Caco-2 (cell line): ENCODE data around the gene SORCS2. TPM values are rescaled to one million over a fixed set of nuclear protein-coding genes. Genes with fewer than 3 reads are reported as not detected.

ENCODE experiments used
- BruUV-seq: library from RNA; stranded (reverse); fragments of 400-500 nt; replicated peaks from 2 replicates; lab custom pipeline; 2021; lab: Mats Ljungman, UMichigan
- CTCF ChIA-PET: fragments of 300-600 bp; sonication (Branson Sonifier 250); formaldehyde crosslinking; loops from one replicate; lab custom pipeline; 2022; ENCODE audit warnings: antibody characterized with exemption; lab: Charles Lee
- POLR2A ChIA-PET: fragments of 300-600 bp; sonication (Branson Sonifier 250); formaldehyde crosslinking; loops from one replicate; lab custom pipeline; 2022; ENCODE audit warnings: antibody characterized with exemption; lab: Charles Lee
- DNase-seq, 2 experiments: peaks; one replicate each; pipeline versions ENCODE4 v3.0.0 to v3.0.0-alpha.2; 2020 to 2022
- H3K27me3 ChIP-seq: replicated peaks from 2 replicates; pipeline ENCODE4 v1.6.0; 2011; ENCODE audit warnings: low read length; ENCODE audit not compliant: control insufficient read depth, insufficient read depth
- H3K36me3 ChIP-seq: 2 replicates; pipeline ENCODE4 v1.5.1; 2011; ENCODE audit warnings: low read length; ENCODE audit not compliant: control insufficient read depth, insufficient read depth
- H3K4me1 ChIP-seq: fragments of 250-450 bp; sonication (Bioruptor Pico); 2 replicates; pipeline ENCODE4 v1.5.1; 2020; ENCODE audit warnings: mild to moderate bottlenecking
- H3K4me3 ChIP-seq: 2 replicates; pipeline ENCODE4 v1.5.1; 2011; ENCODE audit warnings: low read depth, mild to moderate bottlenecking, control low read depth, low read length
- H3K9me3 ChIP-seq: fragments of 250-450 bp; sonication (Bioruptor Pico); 2 replicates; pipeline ENCODE4 v1.5.1; 2020; ENCODE audit warnings: mild to moderate bottlenecking, moderate library complexity
- H3K27ac Mint-ChIP-seq: one replicate; pipeline ENCODE4 v1.8.0; 2022; ENCODE audit warnings: mixed read lengths; ENCODE audit not compliant: unreplicated experiment
- H3K27me3 Mint-ChIP-seq: one replicate; pipeline ENCODE4 v1.8.0; 2022; ENCODE audit warnings: mixed read lengths; ENCODE audit not compliant: insufficient read depth, unreplicated experiment
- H3K36me3 Mint-ChIP-seq: one replicate; pipeline ENCODE4 v1.8.0; 2022; ENCODE audit warnings: mild to moderate bottlenecking, mixed read lengths; ENCODE audit not compliant: insufficient read depth, unreplicated experiment
- H3K4me1 Mint-ChIP-seq: one replicate; pipeline ENCODE4 v1.8.0; 2022; ENCODE audit warnings: low read depth, mixed read lengths; ENCODE audit not compliant: unreplicated experiment
- H3K4me3 Mint-ChIP-seq: one replicate; pipeline ENCODE4 v1.8.0; 2022; ENCODE audit warnings: mild to moderate bottlenecking, moderate library complexity, mixed read lengths; ENCODE audit not compliant: unreplicated experiment
- H3K9me3 Mint-ChIP-seq: one replicate; pipeline ENCODE4 v1.8.0; 2022; ENCODE audit warnings: mixed read lengths; ENCODE audit not compliant: unreplicated experiment
- CTCF ChIP-seq, 2 experiments: fragments of 200-600 bp in 1 of 2; IDR thresholded peaks; 1 replicate in 1 of 2; 2 replicates in 1 of 2; pipeline versions ENCODE4 v1.5.1 to v1.8.0; 2011 to 2022; ENCODE audit warnings: antibody characterized with exemption in 1 of 2, control low read depth in 1 of 2, inconsistent platforms in 1 of 2, low read depth in 1 of 2, low read length in 1 of 2, mild to moderate bottlenecking in 1 of 2, moderate library complexity in 1 of 2; ENCODE audit not compliant: insufficient read depth in 1 of 2, severe bottlenecking in 1 of 2, unreplicated experiment in 1 of 2
- intact Hi-C: fragments of 100-400 bp; cut with micrococcal nuclease; formaldehyde crosslinking; loops from one replicate; pipeline ENCODE4 v1.10.0; 2022; ENCODE audit not compliant: unreplicated experiment
- total RNA-seq: library from RNA; stranded (reverse); gene quantifications from 2 replicates; pipeline ENCODE4 v1.2.3, GENCODE V29; 2022

The SORCS2 gene
- total RNA-seq, 1 experiment from 2014 or later = 1.6 TPM

GRCh38 chr4:7398788-7399439, 206.6 kb downstream of the SORCS2 start:
- peaks cover 15% of the 10 kb centered on the region for H3K9me3 Mint-ChIP-seq
- Histone ChIP-seq H3K9me3 (no peaks in the 10 kb centered on the region), H3K4me1 (peaks cover 16% of the 10 kb centered on the region), H3K27me3 (no peaks in the 10 kb centered on the region), H3K4me3 (no peak overlapping the region), H3K36me3 (no peaks in the 10 kb centered on the region)
- no peak overlapping the region for H3K4me3 Mint-ChIP-seq
- DNase-seq = no peak
- BruUV-seq = no TSS peak
- no peaks in the 10 kb centered on the region for H3K27me3 Mint-ChIP-seq
- CTCF ChIA-PET = no interaction called here
- intact Hi-C loops = no loop called here
- peaks cover 17% of the 10 kb centered on the region for H3K4me1 Mint-ChIP-seq
- POLR2A ChIA-PET = no interaction called here
- H3K36me3 Mint-ChIP-seq = no peaks in the 10 kb centered on the region
- no peak for TF ChIP-seq CTCF (IDR thresholded peaks at IDR 0.05; ENCODE audit: insufficient read depth in 1 of 2, low read depth in 1 of 2, low read length in 1 of 2, severe bottlenecking in 1 of 2, unreplicated experiment in 1 of 2)
- no peak overlapping the region for H3K27ac Mint-ChIP-seq

- no peak for TF ChIP-seq CTCF (IDR thresholded peaks at IDR 0.05; ENCODE audit: insufficient read depth in 1 of 2, low read depth in 1 of 2, low read length in 1 of 2, severe bottlenecking in 1 of 2, unreplicated experiment in 1 of 2)
- no TSS peak for BruUV-seq
- H3K27me3 Mint-ChIP-seq = no peaks in the 10 kb centered on the region
- no peak overlapping the region for H3K27ac Mint-ChIP-seq
- peaks cover 15% of the 10 kb centered on the region for H3K9me3 Mint-ChIP-seq
- ChIA-PET POLR2A (no interaction called here), CTCF (no interaction called here)
- DNase-seq = no peak
- H3K4me1 ChIP-seq = peaks cover 16% of the 10 kb centered on the region
- no peak overlapping the region for H3K4me3 Mint-ChIP-seq
- H3K36me3 Mint-ChIP-seq = no peaks in the 10 kb centered on the region
- H3K9me3 ChIP-seq = no peaks in the 10 kb centered on the region
- no peak overlapping the region for H3K4me3 ChIP-seq
- H3K36me3 ChIP-seq = no peaks in the 10 kb centered on the region
- no peaks in the 10 kb centered on the region for H3K27me3 ChIP-seq
- intact Hi-C loops = no loop called here
- H3K4me1 Mint-ChIP-seq = peaks cover 17% of the 10 kb centered on the region
Measured at GRCh38 chr4:7399440-7400234, 207.3 kb downstream of the SORCS2 start.

- no TSS peak for BruUV-seq
- ChIA-PET CTCF (no interaction called here), POLR2A (no interaction called here)
- peaks cover 17% of the 10 kb centered on the region for H3K4me1 Mint-ChIP-seq
- H3K4me3 ChIP-seq = no peak overlapping the region
- no peaks in the 10 kb centered on the region for H3K36me3 Mint-ChIP-seq
- DNase-seq = no peak
- H3K27me3 Mint-ChIP-seq = no peaks in the 10 kb centered on the region
- no peaks in the 10 kb centered on the region for H3K9me3 ChIP-seq
- peaks cover 15% of the 10 kb centered on the region for H3K9me3 Mint-ChIP-seq
- H3K27me3 ChIP-seq = no peaks in the 10 kb centered on the region
- intact Hi-C loops = no loop called here
- no peak overlapping the region for H3K4me3 Mint-ChIP-seq
- TF ChIP-seq CTCF (IDR thresholded peaks at IDR 0.05; ENCODE audit: insufficient read depth in 1 of 2, low read depth in 1 of 2, low read length in 1 of 2, severe bottlenecking in 1 of 2, unreplicated experiment in 1 of 2) = no peak
- no peak overlapping the region for H3K27ac Mint-ChIP-seq
- peaks cover 16% of the 10 kb centered on the region for H3K4me1 ChIP-seq
- H3K36me3 ChIP-seq = no peaks in the 10 kb centered on the region
Measured at GRCh38 chr4:7400671-7401298, 208.4 kb downstream of the SORCS2 start.
